HG03432 (cell line): ENCODE measurements around the gene NPR2.

Source experiments
- ATAC-seq: cut with Tn5 transposase; IDR thresholded peaks from one replicate; pipeline ENCODE4 v1.9.1; 2021; ENCODE audit warnings: mild to moderate bottlenecking, moderate library complexity; ENCODE audit not compliant: unreplicated experiment

Gene NPR2

GRCh38 chr9:35798658-35799374 is 7.4 kb downstream of the NPR2 start:
- ATAC-seq = peak; percentile 62

- ATAC-seq = no peak
These were observed 9.1 kb downstream of the NPR2 start for GRCh38 chr9:35800530-35800929.

- ATAC-seq = no peak
These were observed 10.1 kb downstream of the NPR2 start for GRCh38 chr9:35801328-35802128.

GRCh38 chr9:35806101-35806500 is 14.7 kb downstream of the NPR2 start:
- no peak for ATAC-seq

- ATAC-seq = no peak
These were observed 17.0 kb downstream of the NPR2 start for GRCh38 chr9:35808433-35808832.

- ATAC-seq = no peak
These were observed 18.7 kb downstream of the NPR2 start for GRCh38 chr9:35810122-35810521.

- ATAC-seq = no peak
These were observed 20.1 kb downstream of the NPR2 start for GRCh38 chr9:35811381-35812024.

GRCh38 chr9:35812025-35812602 is 20.7 kb downstream of the NPR2 start, which contains the start of gene SPAG8:
SPAG8 (minus strand) TSS chr9:35812262; CDS start chr9:35812147, 115 bp downstream.
- ATAC-seq = peak; percentile 66

- ATAC-seq = no peak
These were observed 22.2 kb downstream of the NPR2 start for GRCh38 chr9:35813434-35814105.

GRCh38 chr9:35814106-35814840 is 22.9 kb downstream of the NPR2 start:
- ATAC-seq = peak; percentile 33

GRCh38 chr9:35814841-35815543 is 23.6 kb downstream of the NPR2 start, which contains the start of gene HINT2:
HINT2 (minus strand) TSS chr9:35815042; CDS start chr9:35814979, 63 bp downstream.
- ATAC-seq = peak; percentile 76

GRCh38 chr9:35816708-35817107 is 25.3 kb downstream of the NPR2 start:
- no peak for ATAC-seq

GRCh38 chr9:35818341-35818740 is 26.9 kb downstream of the NPR2 start:
- ATAC-seq = no peak

GRCh38 chr9:35820076-35820475 is 28.7 kb downstream of the NPR2 start:
- no peak for ATAC-seq

- ATAC-seq = no peak
These were observed 31.5 kb downstream of the NPR2 start for GRCh38 chr9:35822926-35823325.

GRCh38 chr9:35826071-35826701 is 34.8 kb downstream of the NPR2 start:
- ATAC-seq = peak; percentile 45

- ATAC-seq = no peak
These were observed 36.1 kb downstream of the NPR2 start for GRCh38 chr9:35827486-35827885.

GRCh38 chr9:35828716-35829083 is 37.3 kb downstream of the NPR2 start, which contains the start of gene FAM221B:
FAM221B (minus strand) TSS chr9:35828732; CDS start chr9:35826161, 2,571 bp downstream.
- no peak for ATAC-seq
